NCI-H82 treated with DMSO at 0.1 percent for 48 hours (cell line): ENCODE results near the gene DOCK9.

Experiments
- DNase-seq: peaks from one replicate; lab custom pipeline; 2025; ENCODE audit not compliant: unreplicated experiment; lab: John Stamatoyannopoulos, UW

The DOCK9 gene

GRCh38 chr13:98998831-98999638 lies 21.2 kb upstream of the DOCK9 start:
- DNase-seq = no peak

GRCh38 chr13:98997738-98998641 lies 20.1 kb upstream of the DOCK9 start:
- DNase-seq = no peak

GRCh38 chr13:98997011-98997730 lies 19.3 kb upstream of the DOCK9 start:
- no peak for DNase-seq

- no peak for DNase-seq
Measured at GRCh38 chr13:98996046-98996445, 18.2 kb upstream of the DOCK9 start.

- DNase-seq = no peak
Measured at GRCh38 chr13:98994896-98995295, 17.0 kb upstream of the DOCK9 start.

- no peak for DNase-seq
Measured at GRCh38 chr13:98994080-98994479, 16.2 kb upstream of the DOCK9 start.

GRCh38 chr13:98992355-98992754 lies 14.5 kb upstream of the DOCK9 start:
- DNase-seq = no peak

- DNase-seq = no peak
Measured at GRCh38 chr13:98990701-98991100, 12.8 kb upstream of the DOCK9 start.

- no peak for DNase-seq
Measured at GRCh38 chr13:98989469-98990235, 11.8 kb upstream of the DOCK9 start.

- no peak for DNase-seq
Measured at GRCh38 chr13:98988780-98989179, 10.9 kb upstream of the DOCK9 start.

- DNase-seq = no peak
Measured at GRCh38 chr13:98988277-98988676, 10.4 kb upstream of the DOCK9 start.

- DNase-seq = no peak
Measured at GRCh38 chr13:98987275-98987674, 9.4 kb upstream of the DOCK9 start.

GRCh38 chr13:98986226-98986846 lies 8.5 kb upstream of the DOCK9 start:
- no peak for DNase-seq

GRCh38 chr13:98985591-98985990 lies 7.7 kb upstream of the DOCK9 start:
- DNase-seq = no peak

GRCh38 chr13:98984983-98985382 lies 7.1 kb upstream of the DOCK9 start:
- DNase-seq = no peak

- no peak for DNase-seq
Measured at GRCh38 chr13:98984118-98984517, 6.3 kb upstream of the DOCK9 start.

GRCh38 chr13:98983182-98983581 lies 5.3 kb upstream of the DOCK9 start:
- no peak for DNase-seq

- no peak for DNase-seq
Measured at GRCh38 chr13:98981369-98982080, 3.7 kb upstream of the DOCK9 start.

GRCh38 chr13:98979012-98979660 lies 1.3 kb upstream of the DOCK9 start:
- no peak for DNase-seq
